GM21529 (cell line): Measurements from ENCODE around the gene KIAA0040.

Experiments
- ATAC-seq: cut with Tn5 transposase; IDR thresholded peaks from one replicate; pipeline ENCODE4 v1.9.1; 2021; ENCODE audit not compliant: unreplicated experiment

KIAA0040 gene

GRCh38 chr1:175203570-175204068 lies 11.0 kb upstream of the KIAA0040 start:
- no peak for ATAC-seq

DNA sequence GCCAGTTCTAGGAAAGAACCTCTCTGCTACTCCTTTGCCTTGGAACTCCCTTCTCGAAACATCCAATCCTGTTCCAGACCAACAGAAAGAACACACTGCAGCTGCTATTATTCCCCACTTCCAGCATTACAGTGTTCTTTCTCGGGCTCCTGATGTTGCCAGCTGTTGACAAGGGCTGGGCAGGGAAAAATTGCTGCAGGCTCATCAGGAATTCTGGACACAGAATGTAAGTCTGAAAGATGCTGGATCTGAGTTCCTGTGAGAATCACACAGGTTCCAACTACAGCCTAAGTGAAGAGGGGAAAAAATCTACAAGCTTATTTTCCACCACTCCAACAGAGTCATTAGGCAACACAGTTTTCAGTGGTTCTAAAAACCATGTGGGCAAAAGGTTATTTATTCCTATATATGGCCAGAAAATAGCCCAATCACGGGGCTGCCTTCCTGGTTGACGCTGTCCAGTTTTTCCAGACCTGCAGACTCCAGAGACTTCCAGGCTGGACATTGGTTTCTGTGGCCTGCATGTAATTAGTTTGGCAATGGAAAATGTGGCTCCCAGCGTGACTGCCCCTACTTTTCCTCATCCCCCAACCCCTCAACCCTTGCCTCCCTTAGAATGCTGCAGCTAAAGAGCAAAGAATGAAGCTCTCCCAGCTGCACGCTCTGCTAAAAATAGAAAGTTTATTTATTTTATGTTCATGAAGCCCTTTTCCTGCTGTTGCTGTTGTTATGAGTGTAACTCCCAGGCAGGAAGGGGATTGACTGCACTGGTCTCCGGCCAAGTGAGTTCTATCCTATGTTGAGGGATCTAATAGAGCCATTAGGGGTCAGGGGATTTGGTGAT lies 8.3 kb upstream of the KIAA0040 start:
- no peak for ATAC-seq

GRCh38 chr1:175198332-175198731 lies 5.8 kb upstream of the KIAA0040 start:
- no peak for ATAC-seq

GRCh38 chr1:175197531-175197930 lies 5.0 kb upstream of the KIAA0040 start:
- no peak for ATAC-seq

DNA sequence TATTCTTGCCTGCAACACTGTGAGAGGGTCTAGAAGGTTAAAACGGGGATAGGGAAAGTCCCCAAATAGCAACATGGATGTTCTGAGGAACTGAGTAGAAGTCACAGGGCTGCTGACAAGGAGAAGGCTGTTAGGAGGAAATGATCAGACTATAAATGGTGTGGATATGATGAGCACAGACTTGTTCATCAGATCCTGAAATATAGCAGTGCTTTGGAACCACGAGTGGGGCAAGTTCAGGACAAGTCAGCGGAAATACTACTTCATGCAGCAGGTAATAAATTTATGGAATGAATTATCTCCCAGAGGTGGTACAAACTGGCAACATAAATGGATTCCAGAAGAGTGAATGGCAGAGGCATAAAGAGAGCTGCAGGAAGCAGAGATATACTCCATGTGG lies 3.2 kb upstream of the KIAA0040 start:
- ATAC-seq, result no peak

GRCh38 chr1:175195281-175195680 lies 2.7 kb upstream of the KIAA0040 start:
- peak; percentile 34 for ATAC-seq

DNA sequence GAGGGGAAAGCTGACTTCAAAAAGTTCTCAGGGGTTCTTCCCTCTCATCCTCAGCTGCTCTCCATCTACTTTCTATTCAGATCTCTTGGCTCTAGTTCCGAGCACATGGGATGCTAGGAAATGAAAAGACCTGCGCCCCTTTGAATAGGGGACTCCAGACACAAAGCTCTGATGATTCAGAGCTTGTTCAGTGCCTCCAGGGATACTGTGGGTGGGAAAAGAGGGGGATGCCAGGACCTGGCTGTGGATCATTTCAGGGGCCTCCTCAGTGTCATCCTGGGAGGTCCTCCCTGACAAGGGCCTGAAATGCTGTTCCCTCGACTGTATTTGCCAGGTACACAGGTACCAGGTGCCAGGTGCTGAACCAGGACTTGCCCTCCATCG lies 943 bp upstream of the KIAA0040 start:
- ATAC-seq, result no peak

- ATAC-seq, result no peak
Measured at GRCh38 chr1:175192111-175192629, 406 bp downstream of the KIAA0040 start.

GRCh38 chr1:175191659-175192058 lies 917 bp downstream of the KIAA0040 start:
- peak; percentile 23 for ATAC-seq

- peak; percentile 65 for ATAC-seq
Measured at GRCh38 chr1:175188936-175189335, 3.6 kb downstream of the KIAA0040 start.

GRCh38 chr1:175186433-175187160 lies 6.0 kb downstream of the KIAA0040 start:
- no peak for ATAC-seq

DNA sequence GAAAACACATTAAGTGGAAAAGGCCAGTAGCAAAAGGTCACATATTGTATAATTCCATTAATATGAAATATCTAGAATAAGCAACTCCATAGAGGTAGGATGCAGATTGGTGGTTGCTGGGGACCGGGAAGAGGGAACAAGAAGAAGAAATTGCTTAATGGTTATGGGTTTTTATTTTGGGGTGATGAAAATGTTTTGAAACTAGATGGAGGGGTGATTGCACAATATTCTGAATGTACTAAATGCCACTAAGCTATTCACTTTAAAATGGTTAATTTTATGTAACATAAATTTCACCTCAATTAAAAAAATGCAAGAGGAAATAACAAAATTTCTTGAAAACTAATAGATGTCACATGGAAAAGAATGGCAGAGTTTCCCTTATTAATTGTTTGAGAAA lies 6.7 kb downstream of the KIAA0040 start:
- no peak for ATAC-seq

DNA sequence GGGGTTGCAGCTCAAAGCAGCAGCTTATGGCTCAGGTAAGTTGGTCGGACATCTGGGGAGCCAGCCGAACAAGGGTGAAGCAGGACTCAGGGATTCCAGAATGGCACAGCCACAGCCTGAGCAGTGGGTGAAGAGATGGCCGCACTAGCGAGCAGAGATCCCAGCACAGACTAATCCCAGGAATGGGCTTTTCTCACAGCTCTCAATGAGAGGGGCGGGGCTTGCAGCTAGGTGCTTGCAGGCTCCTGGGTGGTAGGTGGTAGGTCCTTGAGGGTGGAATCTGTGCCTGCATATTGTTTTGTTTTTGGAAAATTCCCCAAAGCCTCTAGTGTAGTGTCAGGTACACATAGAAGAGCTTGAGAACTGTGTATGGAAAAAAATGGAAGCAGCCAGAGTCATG lies 9.0 kb downstream of the KIAA0040 start:
- no peak for ATAC-seq

DNA sequence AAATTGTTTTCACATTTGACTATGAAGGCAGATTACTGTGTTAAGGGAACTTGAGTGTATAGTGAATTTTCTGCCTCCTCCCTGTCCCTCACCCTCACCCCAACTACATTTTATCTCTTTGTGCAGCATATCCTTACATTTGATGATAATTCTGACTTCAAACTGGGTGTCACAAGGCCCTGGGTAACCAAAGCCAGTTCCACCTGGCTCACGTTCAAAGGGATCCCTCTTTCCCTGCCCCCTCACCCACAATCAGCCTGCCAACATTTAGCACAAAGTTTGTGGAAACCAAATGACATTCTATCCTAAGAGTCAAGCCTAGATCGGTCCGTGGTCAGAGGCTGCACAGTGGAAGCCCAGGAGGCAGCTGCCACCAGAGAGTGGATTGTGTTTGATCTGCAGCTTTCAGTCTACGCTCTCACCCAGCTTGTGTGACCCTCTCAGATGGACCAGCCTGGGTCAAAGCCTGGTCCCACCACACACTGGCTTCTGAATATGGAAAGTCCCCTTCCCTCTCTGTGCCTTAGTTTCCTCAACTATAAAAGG lies 10.3 kb downstream of the KIAA0040 start:
- ATAC-seq, result no peak

- ATAC-seq, result no peak
Measured at GRCh38 chr1:175179837-175180590, 12.6 kb downstream of the KIAA0040 start.

GRCh38 chr1:175178456-175178855 lies 14.1 kb downstream of the KIAA0040 start:
- ATAC-seq, result no peak

DNA sequence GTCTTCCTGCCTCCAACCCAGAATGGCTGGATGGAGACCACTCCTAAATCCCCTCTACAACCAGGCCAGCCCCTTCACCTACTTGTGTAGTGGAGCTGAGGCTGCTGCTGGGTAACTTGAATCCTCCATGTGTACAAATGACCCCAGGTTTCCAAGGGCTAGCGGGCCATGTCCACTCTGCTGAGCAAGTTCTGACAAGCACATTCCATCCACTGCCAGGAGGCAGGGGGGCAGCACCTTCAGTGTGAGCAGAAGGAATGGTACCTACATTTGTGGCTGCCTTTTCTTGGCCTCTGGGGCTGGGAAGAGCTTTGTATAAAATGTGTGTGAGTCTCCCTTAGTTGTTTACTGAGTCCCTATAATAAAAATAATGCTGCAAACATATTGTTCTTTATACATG lies 14.5 kb downstream of the KIAA0040 start:
- no peak for ATAC-seq

- no peak for ATAC-seq
Measured at GRCh38 chr1:175176246-175176645, 16.3 kb downstream of the KIAA0040 start.

GRCh38 chr1:175174309-175175102 lies 18.1 kb downstream of the KIAA0040 start:
- ATAC-seq, result peak; percentile 82

DNA sequence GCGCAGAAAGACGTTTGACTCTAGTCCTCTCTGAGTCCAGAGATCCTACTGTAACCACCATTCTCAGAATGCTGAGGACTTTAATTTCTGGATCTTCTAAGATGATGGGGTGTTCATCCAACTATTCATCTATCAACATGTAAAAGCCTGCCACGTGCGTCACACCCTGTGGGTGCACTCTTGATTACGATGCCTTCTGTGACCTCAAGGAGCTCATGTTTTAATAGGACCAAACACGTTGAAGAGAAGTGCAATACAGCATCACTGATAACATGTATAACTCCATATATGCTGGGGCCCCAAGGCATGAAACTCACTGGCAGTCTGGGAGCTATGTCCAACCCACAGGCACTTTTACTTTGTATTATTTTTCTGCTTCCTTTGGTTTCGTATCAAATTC lies 19.0 kb downstream of the KIAA0040 start:
- no peak for ATAC-seq
